Loucy (cell line): ENCODE results near the gene TBC1D8.
"Not testable (repeated sequence)": the region's sequence is repeated elsewhere in the genome, so short reads cannot be mapped to it uniquely, and the experiment has no call there.

Experiments used
- CTCF ChIP-seq: fragments of 200-600 bp; sonication (generic); conservative IDR thresholded peaks from 2 replicates; pipeline ENCODE4 v1.5.1; 2014; ENCODE audit warnings: mild to moderate bottlenecking, antibody characterized with exemption, low read length
- EZH2phosphoT487 ChIP-seq: fragments of 200-600 bp; IDR thresholded peaks from 2 replicates; pipeline ENCODE4 v1.6.1; 2018; ENCODE audit warnings: antibody characterized with exemption, mild to moderate bottlenecking, moderate library complexity, borderline replicate concordance

- not testable (repeated sequence) for TF ChIP-seq CTCF, EZH2phosphoT487
Observed at GRCh38 chr2:101167532-101167931, 16.4 kb upstream of the TBC1D8 start.
